Limb (tissue), 2 donors: ENCODE data around the gene MCM7.
A peak's percentile ranks its signal among the peaks of the same experiment; 100 is the strongest.

Experiments
- DNase-seq, 2 donors: peaks; one replicate each; pipeline ENCODE4 v3.0.0-alpha.2; 2016; ENCODE audit errors: extremely low spot score in 2 of 2

MCM7 gene

GRCh38 chr7:100071018-100071723, 30.0 kb downstream of the MCM7 start:
- DNase-seq, result no peak

GRCh38 chr7:100069991-100070390, 31.2 kb downstream of the MCM7 start:
- no peak for DNase-seq

GRCh38 chr7:100066953-100067352, 34.2 kb downstream of the MCM7 start:
- no peak for DNase-seq

GRCh38 chr7:100065452-100066186, 35.6 kb downstream of the MCM7 start:
- no peak for DNase-seq

- DNase-seq, result no peak
Observed at GRCh38 chr7:100064162-100064561, 37.0 kb downstream of the MCM7 start.

- no peak for DNase-seq
Observed at GRCh38 chr7:100063376-100063775, 37.8 kb downstream of the MCM7 start.

GRCh38 chr7:100061518-100062193, 39.5 kb downstream of the MCM7 start:
- DNase-seq, result peak in 1 of 2 donors; percentile 26

GRCh38 chr7:100059251-100059739, 41.9 kb downstream of the MCM7 start:
- no peak for DNase-seq

- DNase-seq, result no peak
Observed at GRCh38 chr7:100057006-100057405, 44.2 kb downstream of the MCM7 start.

GRCh38 chr7:100053215-100053614, 48.0 kb downstream of the MCM7 start:
- DNase-seq, result peak; percentile 62 to 66

- no peak for DNase-seq
Observed at GRCh38 chr7:100051611-100052010, 49.6 kb downstream of the MCM7 start.

- DNase-seq, result peak; percentile 82 to 94
Observed at GRCh38 chr7:100049441-100050291, 51.5 kb downstream of the MCM7 start, which contains the start of gene ZSCAN21. ZSCAN21 (plus strand) TSS chr7:100049774; CDS start chr7:100057007, 7,233 bp downstream.

- DNase-seq, result no peak
Observed at GRCh38 chr7:100048680-100049079, 52.5 kb downstream of the MCM7 start.

- DNase-seq, result no peak
Observed at GRCh38 chr7:100044718-100045117, 56.5 kb downstream of the MCM7 start.
